ENCODE data around the gene ACTN1. TPM values are rescaled to one million over a fixed set of nuclear protein-coding genes. Genes with fewer than 3 reads are reported as not detected.

Gene ACTN1
- total and polyA plus RNA-seq, 8 donors: 24.4 to 133 (median 49.0) TPM

DNA sequence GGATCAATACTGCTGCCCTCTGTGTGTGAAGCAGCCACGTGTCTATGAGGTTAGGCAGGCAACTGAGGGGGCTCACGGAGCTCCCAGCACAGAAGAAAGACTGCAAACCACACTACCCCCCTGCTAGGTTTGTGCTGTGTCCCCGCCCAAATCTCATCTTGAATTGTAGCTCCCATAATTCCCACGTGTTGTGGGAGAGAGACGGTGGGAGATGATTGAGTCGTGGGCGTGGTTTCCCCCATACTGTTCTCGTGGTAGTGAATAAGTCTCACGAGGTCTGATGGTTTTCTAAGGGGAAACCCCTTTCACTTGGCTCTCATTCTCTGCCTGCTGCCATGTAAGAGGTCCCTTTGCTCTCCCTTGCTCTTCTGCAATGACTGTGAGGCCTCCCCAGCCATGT, 68.6 kb downstream of the ACTN1 start:
- Histone ChIP-seq H3K4me1 (no peaks in the 10 kb centered on the region), H3K27me3 (no peaks in the 10 kb centered on the region), H3K27ac (no peak overlapping the region), H3K36me3 (peaks cover 0 to 6% (median 0%) of the 10 kb centered on the region in 3 donors), H3K4me3 (no peak overlapping the region), H3K9me3 (no peaks in the 10 kb centered on the region)
- DNase-seq: no peak
- 78 to 82% methylated on average over 9 of the region's 9 CpGs for WGBS, 2 donors
- ATAC-seq: no peak
- TF ChIP-seq, protein P1, sequence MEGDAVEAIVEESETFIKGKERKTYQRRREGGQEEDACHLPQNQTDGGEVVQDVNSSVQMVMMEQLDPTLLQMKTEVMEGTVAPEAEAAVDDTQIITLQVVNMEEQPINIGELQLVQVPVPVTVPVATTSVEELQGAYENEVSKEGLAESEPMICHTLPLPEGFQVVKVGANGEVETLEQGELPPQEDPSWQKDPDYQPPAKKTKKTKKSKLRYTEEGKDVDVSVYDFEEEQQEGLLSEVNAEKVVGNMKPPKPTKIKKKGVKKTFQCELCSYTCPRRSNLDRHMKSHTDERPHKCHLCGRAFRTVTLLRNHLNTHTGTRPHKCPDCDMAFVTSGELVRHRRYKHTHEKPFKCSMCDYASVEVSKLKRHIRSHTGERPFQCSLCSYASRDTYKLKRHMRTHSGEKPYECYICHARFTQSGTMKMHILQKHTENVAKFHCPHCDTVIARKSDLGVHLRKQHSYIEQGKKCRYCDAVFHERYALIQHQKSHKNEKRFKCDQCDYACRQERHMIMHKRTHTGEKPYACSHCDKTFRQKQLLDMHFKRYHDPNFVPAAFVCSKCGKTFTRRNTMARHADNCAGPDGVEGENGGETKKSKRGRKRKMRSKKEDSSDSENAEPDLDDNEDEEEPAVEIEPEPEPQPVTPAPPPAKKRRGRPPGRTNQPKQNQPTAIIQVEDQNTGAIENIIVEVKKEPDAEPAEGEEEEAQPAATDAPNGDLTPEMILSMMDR (IDR thresholded peaks at IDR 0.05): no peak
- no peak for FAIRE-seq
- intact Hi-C loops (cut with DNase I): loop anchor here in 1 of 3 donors (10.0 kb wide), 2 partner anchors 94 to 184 kb away; no protein-coding TSS in a partner anchor

DNA sequence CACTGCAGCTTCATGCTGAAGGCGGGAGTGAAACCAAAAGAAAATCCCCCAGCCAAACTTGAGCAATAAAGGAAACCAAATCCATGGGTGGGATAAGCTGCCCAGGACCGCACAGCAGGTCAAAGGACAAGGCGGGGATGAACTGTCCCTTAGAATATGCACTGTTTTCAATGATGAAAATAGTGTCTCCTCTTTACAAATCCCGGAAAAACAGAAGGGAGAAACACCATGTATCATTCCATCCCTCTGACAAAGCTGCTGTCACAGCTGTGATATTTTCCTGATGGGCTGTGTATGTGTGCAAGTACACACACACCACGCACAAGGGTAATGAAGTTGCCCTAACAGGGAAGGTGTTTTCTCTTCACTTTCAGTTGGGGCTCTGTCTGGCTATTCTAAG, 70.3 kb downstream of the ACTN1 start:
- Histone ChIP-seq H3K27ac (no peak overlapping the region), H3K36me3 (peaks cover 0 to 10% (median under 1%) of the 10 kb centered on the region in 3 donors), H3K4me3 (no peak overlapping the region), H3K27me3 (no peaks in the 10 kb centered on the region), H3K9me3 (no peaks in the 10 kb centered on the region), H3K4me1 (no peaks in the 10 kb centered on the region)
- FAIRE-seq (no peak), ATAC-seq (no peak), DNase-seq (no peak)
- TF ChIP-seq, protein P1 (IDR thresholded peaks at IDR 0.05): no peak
- intact Hi-C loops (cut with DNase I): loop anchor here in 1 of 3 donors (10.0 kb wide), 1 partner anchor 186 kb away; no protein-coding TSS in a partner anchor
- 88 to 91% methylated on average over 5 of the region's 5 CpGs for WGBS, 2 donors

- Histone ChIP-seq H3K27ac (no peak overlapping the region), H3K27me3 (no peaks in the 10 kb centered on the region), H3K36me3 (peaks cover 0 to 14% (median 2%) of the 10 kb centered on the region in 3 donors), H3K4me3 (no peak overlapping the region), H3K9me3 (no peaks in the 10 kb centered on the region), H3K4me1 (no peaks in the 10 kb centered on the region)
- intact Hi-C loops (cut with DNase I): loop anchor here in 1 of 3 donors (10.0 kb wide), 1 partner anchor 187 kb away; no protein-coding TSS in a partner anchor
- no peak for DNase-seq
- no peak for FAIRE-seq
- ATAC-seq: no peak
- 87 to 94% methylated on average over 8 of the region's 8 CpGs for WGBS, 2 donors
- TF ChIP-seq, protein P1 (IDR thresholded peaks at IDR 0.05): no peak
Measured at GRCh38 chr14:68908201-68908600, 70.9 kb downstream of the ACTN1 start.

DNA sequence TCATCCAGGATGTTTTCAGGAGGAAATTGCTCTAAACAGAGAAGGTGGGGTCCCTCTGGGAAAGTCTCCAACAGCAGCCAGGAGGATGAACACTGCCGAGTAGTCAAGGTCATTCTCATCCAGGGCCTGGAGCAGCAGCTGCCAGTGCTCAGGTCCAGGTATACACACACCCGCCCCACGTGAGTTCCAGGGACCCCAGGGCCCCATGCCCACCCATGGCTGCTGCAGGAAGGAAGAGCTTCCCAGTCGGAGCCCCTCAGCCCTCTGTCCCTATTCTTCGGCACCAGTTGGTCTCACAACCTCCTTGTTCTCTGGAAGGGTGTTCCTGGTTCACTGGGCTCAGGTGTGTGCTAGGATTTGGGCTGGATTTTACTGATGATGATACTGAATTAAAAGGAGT, 72.7 kb downstream of the ACTN1 start:
- H3K27me3 ChIP-seq: no peaks in the 10 kb centered on the region
- 65 to 68% methylated on average over 5 of the region's 5 CpGs for WGBS, 2 donors
- DNase-seq: no peak
- intact Hi-C loops (cut with DNase I): loop anchor here in 1 of 3 donors (10.0 kb wide), 1 partner anchor 188 kb away; no protein-coding TSS in a partner anchor
- no peak for ATAC-seq
- TF ChIP-seq, protein P1 (IDR thresholded peaks at IDR 0.05): no peak
- FAIRE-seq: no peak
- peaks cover 0 to 25% (median 11%) of the 10 kb centered on the region in 3 donors for H3K36me3 ChIP-seq
- H3K4me1 ChIP-seq: no peaks in the 10 kb centered on the region
- H3K4me3 ChIP-seq: no peak overlapping the region
- no peaks in the 10 kb centered on the region for H3K9me3 ChIP-seq
- no peak overlapping the region for H3K27ac ChIP-seq

GRCh38 chr14:68905107-68905895, 73.8 kb downstream of the ACTN1 start:
- no peak overlapping the region for H3K4me3 ChIP-seq
- WGBS, 2 donors: 91 to 93% methylated on average over 16 of the region's 16 CpGs
- intact Hi-C loops (cut with DNase I): loop anchor here in 1 of 3 donors (10.0 kb wide), 1 partner anchor 190 kb away; no protein-coding TSS in a partner anchor
- H3K9me3 ChIP-seq: no peaks in the 10 kb centered on the region
- peaks cover 0 to 34% (median 11%) of the 10 kb centered on the region in 3 donors for H3K36me3 ChIP-seq
- TF ChIP-seq, protein P1 (IDR thresholded peaks at IDR 0.05): no peak
- no peak overlapping the region for H3K27ac ChIP-seq
- H3K27me3 ChIP-seq: no peaks in the 10 kb centered on the region
- FAIRE-seq (no peak), DNase-seq (no peak), ATAC-seq (no peak)
- no peaks in the 10 kb centered on the region for H3K4me1 ChIP-seq

Measured in pancreas (tissue), 10 donors.